WTC11 (cell line): ENCODE measurements around the gene TMUB1.

Source experiments
- CREB1 ChIP-seq: sonication (generic); formaldehyde crosslinking; IDR thresholded peaks from 2 replicates; pipeline ENCODE4 v1.8.0; 2023; ENCODE audit warnings: mild to moderate bottlenecking, missing genetic modification reagents
- CTCF ChIP-seq: fragments of 200-600 bp; IDR thresholded peaks from 2 replicates; pipeline ENCODE4 v1.8.0; 2022; ENCODE audit warnings: antibody characterized with exemption
- E2F4 ChIP-seq: sonication (generic); formaldehyde crosslinking; IDR thresholded peaks from 2 replicates; pipeline ENCODE4 v1.8.1; 2022; ENCODE audit warnings: low read depth, mild to moderate bottlenecking, moderate library complexity, missing genetic modification reagents, borderline replicate concordance
- ELF4 ChIP-seq: sonication (generic); formaldehyde crosslinking; IDR thresholded peaks from 2 replicates; pipeline ENCODE4 v1.8.1; 2022; ENCODE audit warnings: low read depth, mild to moderate bottlenecking, moderate library complexity, missing genetic modification reagents
- FOXJ3 ChIP-seq: sonication (generic); formaldehyde crosslinking; IDR thresholded peaks from 2 replicates; pipeline ENCODE4 v1.9.0; 2021; ENCODE audit warnings: missing genetic modification reagents, mild to moderate bottlenecking, borderline replicate concordance
- FOXP4 ChIP-seq: sonication (generic); formaldehyde crosslinking; IDR thresholded peaks from 2 replicates; pipeline ENCODE4 v1.8.0; 2022; ENCODE audit warnings: mild to moderate bottlenecking, missing genetic modification reagents
- HMGXB4 ChIP-seq: sonication (generic); formaldehyde crosslinking; IDR thresholded peaks from 2 replicates; pipeline ENCODE4 v1.8.1; 2023; ENCODE audit warnings: mild to moderate bottlenecking, moderate library complexity, missing genetic modification reagents
- MAX ChIP-seq: sonication (generic); formaldehyde crosslinking; IDR thresholded peaks from 2 replicates; pipeline ENCODE4 v1.8.0; 2022; ENCODE audit warnings: mild to moderate bottlenecking, missing genetic modification reagents
- NFYB ChIP-seq: sonication (generic); formaldehyde crosslinking; conservative IDR thresholded peaks from 2 replicates; pipeline ENCODE4 v1.8.0; 2022; ENCODE audit warnings: low read depth, missing genetic modification reagents
- SMAD3 ChIP-seq: sonication (generic); formaldehyde crosslinking; IDR thresholded peaks from 2 replicates; pipeline ENCODE4 v1.8.0; 2022; ENCODE audit warnings: missing genetic modification reagents, mild to moderate bottlenecking, borderline replicate concordance
- STAT6 ChIP-seq: sonication (generic); formaldehyde crosslinking; conservative IDR thresholded peaks from 2 replicates; pipeline ENCODE4 v1.8.1; 2023; ENCODE audit warnings: mild to moderate bottlenecking, low read depth, missing genetic modification reagents, moderate library complexity
- ZNF423 ChIP-seq: fragments of 250-450 bp; sonication (Bioruptor Pico); IDR thresholded peaks from 2 replicates; pipeline ENCODE4 v2.1.2; 2022; ENCODE audit warnings: mild to moderate bottlenecking, moderate library complexity

GRCh38 chr7:151057989-151058780, 25.1 kb downstream of the TMUB1 start:
- TF ChIP-seq CTCF (no peak), ZNF423 (CRISPR knock-in tag) (no peak), FOXJ3 (CRISPR knock-in tag) (no peak), STAT6 (CRISPR knock-in tag) (no peak), HMGXB4 (CRISPR knock-in tag) (no peak), E2F4 (CRISPR knock-in tag) (no peak), SMAD3 (CRISPR knock-in tag) (no peak), ELF4 (CRISPR knock-in tag) (no peak), MAX (CRISPR knock-in tag) (peak; percentile 55), CREB1 (CRISPR knock-in tag) (no peak), FOXP4 (CRISPR knock-in tag) (no peak), NFYB (no peak)
